Measurements from ENCODE around the gene MGAT4A.

DNA sequence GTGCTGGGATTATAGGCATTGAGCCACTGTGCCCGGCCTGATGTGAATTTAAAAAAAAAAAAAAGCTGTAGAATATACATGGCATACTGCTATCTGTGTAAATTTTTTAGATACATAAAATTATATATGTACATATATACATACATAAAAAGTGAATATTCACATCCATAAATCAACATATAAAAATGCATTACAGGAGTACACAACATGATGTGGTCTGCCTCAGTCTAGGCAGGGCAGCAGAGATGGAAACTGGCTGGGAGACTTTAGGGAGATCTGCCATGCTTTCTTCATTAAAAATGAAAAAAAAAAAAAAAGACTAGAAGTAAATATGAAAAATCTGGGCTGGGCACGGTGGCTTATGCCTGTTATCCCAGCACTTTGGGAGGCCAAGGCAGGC, 24.3 kb downstream of the MGAT4A start:
- TF ChIP-seq, protein P1, sequence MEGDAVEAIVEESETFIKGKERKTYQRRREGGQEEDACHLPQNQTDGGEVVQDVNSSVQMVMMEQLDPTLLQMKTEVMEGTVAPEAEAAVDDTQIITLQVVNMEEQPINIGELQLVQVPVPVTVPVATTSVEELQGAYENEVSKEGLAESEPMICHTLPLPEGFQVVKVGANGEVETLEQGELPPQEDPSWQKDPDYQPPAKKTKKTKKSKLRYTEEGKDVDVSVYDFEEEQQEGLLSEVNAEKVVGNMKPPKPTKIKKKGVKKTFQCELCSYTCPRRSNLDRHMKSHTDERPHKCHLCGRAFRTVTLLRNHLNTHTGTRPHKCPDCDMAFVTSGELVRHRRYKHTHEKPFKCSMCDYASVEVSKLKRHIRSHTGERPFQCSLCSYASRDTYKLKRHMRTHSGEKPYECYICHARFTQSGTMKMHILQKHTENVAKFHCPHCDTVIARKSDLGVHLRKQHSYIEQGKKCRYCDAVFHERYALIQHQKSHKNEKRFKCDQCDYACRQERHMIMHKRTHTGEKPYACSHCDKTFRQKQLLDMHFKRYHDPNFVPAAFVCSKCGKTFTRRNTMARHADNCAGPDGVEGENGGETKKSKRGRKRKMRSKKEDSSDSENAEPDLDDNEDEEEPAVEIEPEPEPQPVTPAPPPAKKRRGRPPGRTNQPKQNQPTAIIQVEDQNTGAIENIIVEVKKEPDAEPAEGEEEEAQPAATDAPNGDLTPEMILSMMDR (IDR thresholded peaks at IDR 0.05) = no peak
- no peak for TF ChIP-seq POLR2A (IDR thresholded peaks at IDR 0.05)
- no peak for TF ChIP-seq EP300 (IDR thresholded peaks at IDR 0.05)
